ENCODE data around the gene PMPCA.
"Not testable (repeated sequence)": the region's sequence is repeated elsewhere in the genome, so short reads cannot be mapped to it uniquely, and the experiment has no call there.

PMPCA gene

GRCh38 chr9:136416427-136416826 lies 6.0 kb downstream of the PMPCA start:
- no peak for DNase-seq

DNA sequence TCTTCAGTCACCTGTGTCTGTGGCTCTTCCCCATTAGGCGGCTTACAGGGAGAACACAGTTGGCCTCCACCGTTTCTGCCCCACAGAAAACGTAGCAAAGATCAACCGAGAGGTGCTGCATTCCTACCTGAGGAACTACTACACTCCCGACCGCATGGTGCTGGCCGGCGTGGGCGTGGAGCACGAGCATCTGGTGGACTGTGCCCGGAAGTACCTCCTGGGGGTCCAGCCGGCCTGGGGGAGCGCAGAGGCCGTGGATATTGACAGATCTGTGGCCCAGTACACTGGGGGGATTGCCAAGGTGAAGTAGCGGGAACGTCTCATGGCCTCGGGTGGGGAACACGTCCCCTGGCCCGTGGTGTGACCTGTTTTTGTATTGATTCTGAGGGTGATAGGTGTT lies 6.5 kb downstream of the PMPCA start:
- no peak for DNase-seq

DNA sequence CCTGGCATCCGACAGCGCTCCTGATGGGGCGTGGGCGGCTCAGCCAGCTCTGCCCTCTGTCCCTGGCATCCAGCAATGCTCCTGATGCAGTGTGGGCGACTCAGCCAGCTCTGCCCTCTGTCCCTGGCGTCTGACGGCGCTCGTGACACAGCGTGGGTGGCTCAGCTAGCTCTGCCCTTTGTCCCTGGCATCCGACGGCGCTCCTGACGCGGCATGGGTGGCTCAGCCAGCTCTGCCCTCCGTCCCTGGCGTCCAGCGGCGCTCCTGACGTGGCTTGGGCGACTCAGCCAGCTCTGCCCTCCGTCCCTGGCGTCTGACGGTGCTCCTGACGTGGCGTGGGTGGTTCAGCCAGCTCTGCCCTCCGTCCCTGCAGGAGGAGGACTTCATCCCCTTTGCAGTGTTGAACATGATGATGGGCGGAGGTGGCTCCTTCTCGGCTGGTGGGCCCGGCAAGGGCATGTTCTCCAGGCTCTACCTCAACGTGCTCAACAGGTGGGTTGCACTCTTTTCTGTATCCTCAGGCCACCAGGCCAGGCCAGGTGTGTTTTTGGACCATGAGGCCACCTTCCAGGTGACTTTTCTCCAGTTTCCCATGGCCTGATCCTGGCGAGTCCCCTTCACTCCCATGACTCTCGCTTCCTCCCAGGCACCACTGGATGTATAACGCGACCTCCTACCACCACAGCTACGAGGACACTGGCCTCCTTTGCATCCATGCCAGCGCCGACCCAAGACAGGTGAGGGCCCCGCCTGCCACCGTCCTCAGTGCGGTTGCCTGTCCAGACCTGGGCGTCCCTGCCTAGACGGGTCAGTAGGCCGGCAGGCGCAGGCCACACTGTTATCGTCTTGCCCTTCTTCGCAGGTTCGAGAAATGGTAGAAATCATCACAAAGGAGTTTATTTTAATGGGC lies 8.0 kb downstream of the PMPCA start:
- DNase-seq: no peak

GRCh38 chr9:136419092-136419420 lies 8.6 kb downstream of the PMPCA start:
- no peak for DNase-seq

GRCh38 chr9:136421791-136422190 lies 11.3 kb downstream of the PMPCA start:
- DNase-seq: no peak

- no peak for DNase-seq
Observed at GRCh38 chr9:136422876-136423275, 12.4 kb downstream of the PMPCA start.

DNA sequence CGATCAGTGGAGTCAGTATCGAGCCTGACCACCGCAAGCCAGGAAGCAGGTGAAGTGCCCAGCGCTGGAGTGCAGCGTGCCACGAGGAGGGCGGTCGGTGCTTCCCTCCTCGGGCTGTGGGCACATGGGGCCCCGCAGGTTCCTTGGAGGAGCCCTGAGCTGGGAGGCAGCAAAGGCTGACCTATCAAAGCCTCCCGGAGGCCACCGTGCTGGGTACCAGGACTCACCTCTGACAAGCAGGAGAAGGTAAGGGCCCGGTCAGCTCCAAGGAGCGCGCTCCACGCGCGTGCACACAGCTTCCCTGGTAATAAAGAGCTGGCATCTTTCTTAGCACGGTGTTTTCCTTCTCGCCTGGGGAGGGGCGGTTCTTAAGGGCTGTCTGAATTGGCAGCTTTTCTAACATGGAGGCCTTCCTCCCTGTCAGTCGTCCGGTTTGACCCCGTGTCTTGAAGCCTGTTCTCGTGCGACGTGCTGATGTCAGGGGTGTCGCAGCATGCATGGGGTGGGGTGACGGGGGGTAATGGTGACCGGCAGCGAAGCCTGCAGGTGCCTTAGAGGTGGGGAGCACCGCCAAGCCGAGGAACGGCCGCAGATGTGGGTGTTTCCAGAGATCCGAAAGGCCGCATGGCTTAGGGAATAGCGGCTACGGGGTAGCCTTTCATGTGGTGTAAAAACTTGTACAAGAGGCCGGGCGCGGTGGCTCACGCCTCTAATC lies 13.1 kb downstream of the PMPCA start:
- no peak for DNase-seq

GRCh38 chr9:136424750-136425362 lies 14.4 kb downstream of the PMPCA start:
- DNase-seq: no peak

DNA sequence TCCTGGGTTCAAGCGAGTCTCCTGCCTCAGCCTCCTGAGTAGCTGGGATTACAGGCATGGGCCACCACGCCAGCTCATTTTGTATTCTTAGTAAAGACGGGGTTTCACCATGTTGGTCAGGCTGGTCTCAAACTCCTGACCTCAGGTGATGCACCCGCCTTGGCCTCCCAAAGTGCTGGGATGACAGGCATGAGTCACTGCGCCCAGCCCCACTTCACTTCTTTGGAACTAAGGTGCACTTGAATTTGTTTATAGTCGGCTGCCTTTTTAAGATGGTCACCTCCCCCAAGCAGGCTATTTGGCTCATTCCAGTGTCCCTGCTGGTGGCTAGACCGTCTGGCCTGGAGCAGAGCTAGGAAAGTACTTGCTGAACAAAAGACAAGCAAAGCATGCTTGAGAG lies 14.9 kb downstream of the PMPCA start:
- not testable (repeated sequence) for DNase-seq

- no peak for DNase-seq
Observed at GRCh38 chr9:136426787-136427186, 16.3 kb downstream of the PMPCA start.

- DNase-seq: no peak
Observed at GRCh38 chr9:136429075-136429628, 18.7 kb downstream of the PMPCA start.

DNA sequence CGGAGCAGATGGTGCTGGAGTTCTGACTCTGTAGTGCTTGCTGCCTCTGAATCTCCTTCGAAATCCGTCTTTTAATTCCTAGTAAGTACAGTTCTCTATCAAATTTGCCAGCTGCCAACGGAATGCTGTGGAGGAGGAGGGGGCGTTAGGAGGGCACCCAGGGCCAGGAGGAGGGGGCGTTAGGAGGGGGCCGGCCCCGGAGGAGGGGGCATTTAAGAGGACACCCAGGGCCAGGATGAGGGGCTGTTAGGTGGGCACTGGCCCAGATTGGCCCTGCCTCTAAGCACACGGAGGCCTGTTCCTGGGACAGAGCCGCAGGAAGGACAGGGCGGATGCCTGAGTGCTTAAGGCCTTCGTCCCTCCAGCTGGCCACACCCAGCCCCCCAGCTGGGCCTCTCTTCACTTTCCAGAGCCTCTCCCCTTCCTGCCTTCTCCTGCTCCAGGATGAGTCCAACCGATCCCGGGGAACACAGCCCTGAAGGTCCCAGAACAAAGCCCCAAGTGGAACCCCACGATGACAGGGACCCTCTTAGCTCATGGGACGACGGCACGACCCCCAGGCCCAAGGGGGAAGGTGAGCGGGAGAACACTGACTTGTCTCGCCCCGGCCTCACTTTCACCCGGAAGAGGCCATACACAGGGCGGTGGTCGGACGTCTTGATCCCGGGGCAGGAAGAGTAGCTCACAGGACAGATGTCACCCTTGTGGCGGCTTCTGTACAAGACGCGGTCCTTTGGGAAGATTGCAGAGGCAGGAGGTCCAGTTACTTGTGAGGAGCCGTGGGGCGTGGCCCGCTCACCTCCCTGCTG lies 19.4 kb downstream of the PMPCA start:
- DNase-seq: no peak

GRCh38 chr9:136430588-136431234 lies 20.3 kb downstream of the PMPCA start:
- no peak for DNase-seq

DNA sequence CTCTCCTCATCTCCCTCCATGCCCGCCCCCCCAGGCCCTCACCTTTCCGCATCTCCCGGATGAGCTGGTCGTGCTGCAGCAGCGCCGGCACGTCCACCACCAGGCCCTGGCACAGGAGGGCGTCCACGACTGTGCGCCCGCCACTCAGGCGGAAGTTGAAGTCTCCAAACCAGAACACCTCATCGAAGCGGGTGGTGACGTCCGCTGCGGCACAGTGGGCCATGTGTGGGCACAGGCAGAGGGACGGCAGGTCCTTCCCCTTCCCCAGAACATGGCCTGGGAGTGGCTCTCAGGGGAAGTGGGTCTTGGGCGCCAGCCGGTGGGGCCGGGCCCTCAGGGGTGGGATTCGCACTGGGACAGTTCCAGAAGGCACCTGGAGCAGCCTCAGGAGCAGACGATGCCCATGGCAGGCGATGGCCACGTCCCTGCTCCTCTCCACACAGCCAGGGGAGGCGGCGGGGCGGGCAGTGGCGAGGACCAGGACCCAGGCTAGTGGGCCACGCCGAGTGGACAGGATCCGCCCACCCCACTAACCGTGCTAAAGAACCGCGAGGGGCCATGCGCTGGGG lies 21.4 kb downstream of the PMPCA start:
- no peak for DNase-seq

- DNase-seq: no peak
Observed at GRCh38 chr9:136432591-136432990, 22.1 kb downstream of the PMPCA start.

DNA sequence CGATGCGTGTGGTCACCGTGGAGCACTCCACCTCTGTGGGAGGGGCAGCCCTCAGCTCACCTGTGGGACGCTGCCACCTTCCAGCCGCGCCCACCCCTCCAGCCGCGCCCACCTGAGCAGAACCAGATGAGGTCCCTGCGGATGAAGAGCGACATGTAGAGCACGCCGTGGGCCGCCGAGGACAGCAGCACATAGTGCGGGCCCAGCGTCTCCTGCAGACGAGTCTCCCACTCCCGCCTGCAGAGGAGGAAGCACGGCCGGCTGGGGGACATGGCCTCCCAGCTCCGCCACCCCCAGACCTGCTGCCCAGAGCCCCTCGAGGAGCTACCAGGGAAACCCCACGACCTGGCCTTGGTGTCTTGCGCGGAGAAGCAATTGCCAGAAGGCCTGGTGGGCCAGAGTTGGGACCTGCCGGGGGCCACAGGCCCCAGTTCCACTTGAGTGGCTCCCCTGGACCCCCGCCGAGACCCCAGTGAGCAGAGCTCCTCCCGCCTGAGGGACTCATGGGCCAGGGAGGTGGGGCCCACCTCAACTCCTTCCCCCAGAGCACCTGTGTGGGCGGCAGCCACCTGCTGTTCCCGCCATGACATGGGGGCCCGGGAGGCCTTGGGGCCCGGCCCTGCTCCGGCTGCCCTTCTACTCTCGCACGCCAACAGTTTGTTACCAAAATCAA lies 22.7 kb downstream of the PMPCA start:
- DNase-seq: no peak

DNA sequence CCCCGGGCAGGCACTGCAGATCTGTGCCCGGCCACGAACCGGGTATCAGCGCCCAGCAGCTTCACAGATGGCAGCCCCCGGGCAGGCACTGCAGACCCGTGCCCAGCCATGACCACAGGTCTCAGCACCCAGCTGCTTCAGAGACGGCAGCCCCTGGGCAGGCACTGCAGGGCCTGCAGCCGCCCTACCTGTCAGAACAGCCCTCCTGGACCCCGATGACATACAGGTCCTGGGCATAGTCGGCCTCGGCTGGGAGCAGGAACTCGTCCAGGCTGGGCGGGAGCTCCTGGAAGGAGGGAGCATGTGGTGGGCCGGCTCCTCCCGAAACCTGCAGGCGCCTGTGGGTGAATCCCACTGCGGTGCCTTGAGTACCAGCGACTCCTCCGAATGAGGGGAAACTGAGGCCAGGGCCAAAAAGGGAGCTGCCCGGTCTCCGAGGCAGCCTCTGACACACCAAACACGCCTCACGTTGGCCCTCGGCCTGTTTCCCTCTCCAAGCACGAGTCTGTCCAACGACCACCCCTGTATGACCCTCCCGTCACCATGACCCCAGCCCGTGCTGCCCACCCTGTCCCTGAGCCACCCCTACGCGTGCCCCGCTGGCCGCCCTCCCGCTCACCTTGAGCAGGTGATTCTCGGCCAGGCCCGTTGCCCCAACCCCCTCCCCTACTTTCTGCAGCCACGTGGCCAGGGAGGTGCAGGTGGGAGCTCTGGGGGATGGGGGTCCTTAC lies 23.6 kb downstream of the PMPCA start:
- DNase-seq: no peak

DNA sequence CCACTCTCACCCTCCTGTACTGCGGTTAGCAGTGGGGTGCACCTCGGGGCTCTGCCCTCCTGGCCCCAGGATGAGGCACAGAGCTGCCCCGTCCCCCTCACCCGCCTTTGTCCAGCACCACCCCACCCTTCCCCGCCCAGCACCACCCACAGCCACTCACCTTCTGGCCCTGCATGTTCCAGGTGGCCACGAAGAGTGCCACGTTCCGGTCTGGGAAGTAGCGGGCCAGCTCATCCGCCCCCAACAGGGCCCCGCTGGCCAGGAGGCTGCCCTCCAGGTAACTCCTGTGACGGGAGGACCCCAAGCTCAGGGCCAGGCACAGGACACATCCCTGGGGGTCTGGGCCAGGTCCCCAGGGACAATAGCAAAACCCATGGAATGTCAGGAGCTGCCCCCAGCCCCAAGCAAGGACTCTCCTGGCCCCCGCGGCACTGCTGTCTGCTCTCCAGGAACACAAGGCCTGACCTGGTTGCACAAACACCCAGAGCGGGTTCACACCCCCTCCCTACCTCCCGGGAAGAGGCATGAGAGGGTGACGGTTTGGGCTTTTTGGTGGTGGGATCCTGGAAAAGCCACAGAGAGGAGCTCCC lies 24.2 kb downstream of the PMPCA start:
- no peak for DNase-seq

GRCh38 chr9:136436055-136436634 lies 25.7 kb downstream of the PMPCA start:
- no peak for DNase-seq

DNA sequence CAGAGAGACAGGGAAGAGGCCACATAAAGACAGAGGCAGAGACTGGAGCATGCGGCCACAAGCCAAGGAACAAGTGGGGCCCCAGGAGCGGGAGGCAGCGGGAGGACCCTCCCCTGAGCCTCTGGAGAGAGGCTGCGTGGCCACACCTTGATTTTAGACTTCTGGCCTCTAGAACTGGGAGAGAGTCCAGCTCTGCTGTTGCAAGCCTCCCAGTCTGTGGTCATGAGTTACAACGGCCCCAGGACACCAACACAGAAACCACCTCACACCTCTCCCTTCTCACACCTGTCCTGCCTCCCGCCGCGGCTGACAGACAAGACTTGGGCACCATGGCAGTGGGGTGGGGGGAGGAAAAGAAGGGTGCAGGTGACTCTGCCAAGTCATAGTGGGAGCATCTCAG lies 27.0 kb downstream of the PMPCA start:
- DNase-seq: no peak

Data from activated CD4-positive, CD25-positive, alpha-beta regulatory T cell treated with anti-CD3 and anti-CD28 coated beads, Interleukin-2, amount 50 U/mL, for 72 hours (primary cell).